Astrocyte (in vitro differentiated cells and primary cell): ENCODE data around the gene RNF152.

ENCODE experiments used
- CTCF ChIP-seq: IDR thresholded peaks from 2 replicates; pipeline ENCODE4 v1.5.1; 2011; ENCODE audit warnings: low read depth, mild to moderate bottlenecking, inconsistent platforms, low read length, moderate library complexity; ENCODE audit not compliant: insufficient read depth
- EZH2 ChIP-seq: IDR thresholded peaks from 2 replicates; pipeline ENCODE4 v1.6.1; 2012; ENCODE audit warnings: mild to moderate bottlenecking, low read length, inconsistent platforms; ENCODE audit not compliant: insufficient read depth

GRCh38 chr18:61829108-61829507 lies 63.7 kb downstream of the RNF152 start:
- TF ChIP-seq CTCF (no peak), EZH2 (no peak)
